Embryonic facial prominence (tissue), 1 donor: ENCODE results near the gene PNMA8C.
"Not testable (repeated sequence)": the region's sequence is repeated elsewhere in the genome, so short reads cannot be mapped to it uniquely, and the experiment has no call there.

ENCODE experiments used
- DNase-seq: peaks from one replicate; pipeline ENCODE4 v3.0.0-alpha.2; 2016; ENCODE audit errors: extremely low spot score

PNMA8C gene

DNA sequence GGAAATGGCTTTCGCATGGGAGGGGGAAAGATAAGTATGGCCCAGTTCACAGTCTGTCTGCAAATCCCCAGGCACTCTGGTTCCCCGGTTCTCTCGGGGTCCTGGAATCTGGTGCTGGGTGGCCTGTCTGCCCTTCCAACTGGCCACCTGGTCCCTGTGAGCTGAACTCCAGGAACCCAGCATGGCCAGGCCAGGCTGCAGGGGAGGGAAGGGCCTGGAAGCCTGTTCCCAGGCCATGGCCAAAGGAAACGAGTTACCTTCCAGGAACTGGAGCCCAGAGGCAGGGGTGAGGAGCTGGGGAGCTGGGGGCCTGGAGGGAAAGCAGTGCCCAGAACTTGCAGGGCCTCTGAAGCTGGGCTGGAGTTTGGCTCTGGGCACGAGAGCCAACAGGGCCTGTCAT lies 19.1 kb upstream of the PNMA8C start:
- no peak for DNase-seq

DNA sequence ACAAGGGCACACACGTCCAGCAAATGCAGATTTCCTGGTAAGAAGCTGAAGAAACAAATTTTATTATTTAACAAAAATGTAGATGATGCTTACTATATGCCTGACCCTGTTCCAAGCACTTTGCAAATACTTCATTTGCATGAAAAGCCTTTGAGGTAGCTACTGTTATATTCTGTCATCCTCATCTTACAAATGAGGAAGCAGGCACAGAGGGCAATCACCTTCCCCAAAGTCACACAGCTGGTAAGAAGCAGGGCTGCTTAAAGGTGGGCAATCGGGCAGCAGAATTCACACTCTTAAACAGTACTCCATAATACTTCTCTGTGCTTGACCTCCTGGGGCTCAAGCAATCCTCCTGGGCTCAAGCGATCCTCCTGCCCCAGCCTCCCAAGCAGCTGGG lies 18.3 kb upstream of the PNMA8C start:
- no peak for DNase-seq

DNA sequence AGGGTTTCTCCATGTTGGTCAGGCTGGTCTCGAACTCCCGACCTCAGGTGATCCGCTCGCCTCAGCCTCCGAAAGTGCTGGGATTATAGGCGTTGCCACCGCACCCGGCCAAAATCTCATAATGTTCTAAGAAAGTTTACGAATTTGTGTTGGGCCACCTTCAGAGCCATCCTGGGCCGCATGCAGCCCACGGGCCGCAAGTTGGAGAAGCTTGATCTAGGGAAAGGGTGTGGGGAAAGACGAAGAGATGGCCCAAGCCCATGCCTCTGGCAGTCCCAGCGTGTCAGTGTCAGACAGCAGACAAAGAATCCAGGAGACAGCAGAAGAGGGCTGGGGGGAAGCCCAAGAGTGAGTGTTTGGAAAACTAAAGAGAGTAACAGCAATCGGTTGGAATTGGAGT lies 17.3 kb upstream of the PNMA8C start:
- no peak for DNase-seq

DNA sequence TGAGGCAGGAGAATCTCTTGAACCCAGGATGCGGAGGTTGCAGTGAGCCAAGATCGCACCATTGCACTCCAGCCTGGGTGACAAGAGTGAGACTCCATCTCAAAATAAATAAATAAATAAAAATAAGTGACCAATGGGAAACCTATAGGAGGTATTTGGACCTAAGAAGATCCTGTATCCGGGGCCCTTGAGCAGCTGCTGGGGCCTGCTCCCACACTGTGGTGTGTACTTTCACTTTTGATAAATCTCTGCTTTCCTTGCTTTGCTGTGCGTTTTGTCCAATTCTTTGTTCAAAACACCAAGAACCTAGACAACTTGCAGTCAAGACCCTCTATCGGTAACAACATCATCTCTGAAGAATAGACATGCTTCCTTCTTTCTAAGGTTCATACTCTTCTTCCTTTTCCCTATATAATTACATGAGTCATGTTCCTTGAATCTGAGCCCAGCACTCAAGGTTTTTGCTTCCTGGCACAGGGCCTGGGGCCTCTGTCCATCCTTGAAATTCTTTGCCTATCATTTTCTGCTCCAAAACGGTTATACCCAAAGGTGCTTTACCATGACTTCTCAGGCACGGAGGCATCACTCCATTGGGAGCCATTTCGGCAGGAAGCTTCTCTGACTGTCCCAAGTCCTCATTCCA lies 14.2 kb upstream of the PNMA8C start:
- DNase-seq: no peak

DNA sequence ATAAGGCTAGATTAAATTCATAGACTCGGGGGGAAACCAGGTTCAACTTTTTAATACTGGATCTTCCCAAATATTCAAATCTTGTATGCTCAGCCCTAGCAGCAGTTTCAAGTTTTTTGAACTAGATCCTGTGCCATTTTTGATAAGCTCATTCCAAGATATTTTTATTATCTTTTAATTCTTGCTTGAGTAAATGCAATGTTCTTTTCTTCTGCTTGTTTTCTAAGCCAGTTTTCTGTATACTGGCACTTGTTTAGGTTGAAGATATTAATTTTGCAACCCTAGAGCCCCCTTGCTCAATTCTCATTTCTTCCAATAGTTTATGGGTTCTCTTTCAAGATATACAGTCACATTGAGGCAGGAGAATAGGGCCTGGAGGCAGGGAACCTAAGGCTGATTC lies 13.1 kb upstream of the PNMA8C start:
- no peak for DNase-seq

DNA sequence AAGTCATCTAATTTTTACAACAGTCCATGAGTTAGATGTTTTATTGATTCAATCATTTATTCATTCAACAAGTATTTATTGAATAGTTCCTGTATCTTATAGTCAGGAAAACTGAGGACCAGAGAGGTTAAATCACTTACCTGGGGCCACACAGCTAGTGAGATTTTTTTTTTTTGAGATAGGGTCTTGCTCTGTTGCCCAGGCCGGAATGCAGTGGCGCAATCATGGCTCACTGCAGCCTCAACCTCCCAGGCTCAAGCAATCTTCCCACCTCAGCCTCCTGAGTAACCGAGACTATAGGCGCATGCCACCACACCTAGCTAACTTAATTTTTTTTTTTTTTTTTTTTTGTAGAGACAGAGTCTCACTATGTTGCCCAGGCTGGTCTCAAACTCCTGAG lies 7.0 kb upstream of the PNMA8C start:
- DNase-seq: not testable (repeated sequence)

DNA sequence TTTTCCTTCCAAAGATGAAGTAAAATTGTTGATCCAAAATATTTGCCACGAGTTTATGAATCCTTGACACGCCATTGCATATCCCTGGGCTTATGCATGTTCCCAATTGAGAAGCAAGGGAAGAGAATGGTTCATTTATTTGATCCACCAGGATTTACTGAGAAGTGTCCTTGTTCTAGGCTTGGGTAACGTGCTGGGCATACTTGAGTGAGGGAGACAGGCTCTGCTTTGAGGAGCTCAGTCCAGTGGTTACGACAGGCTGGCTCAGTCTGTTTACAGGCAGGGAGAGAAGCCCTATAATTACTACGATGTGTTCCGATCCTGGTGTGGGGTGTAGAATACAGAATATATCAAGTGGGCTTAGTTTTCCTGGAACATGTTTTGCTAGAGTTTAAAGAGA lies 6.3 kb upstream of the PNMA8C start:
- no peak for DNase-seq

DNA sequence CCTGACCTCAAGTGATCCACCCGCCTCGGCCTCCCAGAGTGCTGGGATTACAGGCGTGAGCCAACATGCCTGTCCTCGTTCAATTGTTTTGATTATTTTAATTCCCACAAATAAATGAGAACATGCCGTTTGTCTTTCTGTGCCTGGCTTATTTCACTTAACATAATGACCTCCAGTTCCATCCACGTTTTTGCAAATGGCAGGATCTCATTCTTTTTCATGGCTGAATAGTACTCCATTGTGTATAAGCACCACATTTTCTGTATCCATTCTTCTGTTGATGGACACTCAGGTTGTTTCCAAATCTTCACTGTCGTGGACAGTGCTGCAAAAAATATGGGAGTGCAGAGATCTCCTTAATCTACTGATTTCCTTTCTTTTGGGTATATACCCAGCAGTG lies 4.7 kb upstream of the PNMA8C start:
- DNase-seq: not testable (repeated sequence)

DNA sequence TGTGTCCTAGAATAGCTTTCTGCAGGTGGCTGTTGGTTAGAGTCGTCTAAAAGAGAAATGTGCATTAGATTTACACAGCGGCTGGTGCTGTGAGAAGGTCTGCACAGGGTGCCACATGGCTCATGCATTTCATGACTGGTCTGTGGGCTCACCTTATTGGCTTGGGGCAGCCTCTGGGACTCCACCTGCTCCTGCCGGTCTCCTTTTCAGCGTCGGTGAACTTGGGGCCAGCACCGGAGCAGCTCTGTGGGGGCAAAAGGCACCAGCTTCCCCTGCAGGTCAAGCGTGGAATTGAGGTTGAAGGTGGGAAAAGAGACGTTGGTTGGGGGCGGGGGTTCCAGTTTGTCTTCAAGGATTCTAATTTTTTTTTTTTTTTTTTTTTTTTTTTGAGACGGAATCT lies 3.1 kb upstream of the PNMA8C start:
- DNase-seq: no peak

DNA sequence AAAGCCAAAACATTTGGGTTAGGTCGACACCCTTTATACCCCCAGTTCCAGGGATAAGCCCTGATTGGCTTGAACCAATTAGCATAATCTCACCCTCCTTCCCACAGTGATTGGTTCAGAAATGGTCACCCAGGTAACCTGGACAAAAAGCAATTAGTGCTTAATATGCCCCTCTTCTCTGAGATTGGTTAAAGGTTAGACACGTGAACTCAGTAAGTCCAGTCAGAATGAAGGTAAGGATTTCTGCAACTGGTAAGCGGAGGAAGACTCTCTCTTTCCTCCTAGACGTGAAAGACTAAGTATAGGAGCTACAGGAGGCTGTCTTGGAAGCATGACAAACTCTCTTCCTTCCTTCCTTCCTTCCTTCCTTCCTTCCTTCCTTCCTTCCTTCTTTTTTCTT lies 1.3 kb upstream of the PNMA8C start:
- DNase-seq: no peak

DNA sequence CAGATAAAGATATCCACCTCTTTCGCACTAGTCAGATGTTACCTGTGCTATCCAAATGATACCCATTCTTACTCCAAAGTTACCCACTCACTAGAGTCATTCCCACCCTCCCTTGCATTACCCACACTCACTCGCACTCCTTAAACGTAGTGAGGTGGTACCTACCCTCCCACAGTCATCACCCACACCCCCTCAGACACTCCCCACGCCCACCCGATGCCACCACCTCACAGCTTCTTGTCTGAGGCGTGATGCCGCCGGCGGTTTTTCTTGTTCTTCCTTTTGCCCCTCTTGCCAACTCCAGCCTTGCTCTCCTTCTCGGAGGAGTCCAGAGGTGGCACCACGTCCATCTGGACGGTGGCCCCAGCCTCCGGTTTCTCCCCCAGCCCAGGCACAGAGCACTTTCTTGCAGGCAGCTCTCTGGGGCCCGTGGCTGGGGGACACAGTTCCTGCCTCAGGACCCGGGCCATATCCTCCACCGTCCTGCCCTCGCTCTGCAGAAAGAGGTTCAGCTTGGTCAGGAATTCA lies 1.2 kb downstream of the PNMA8C start:
- DNase-seq: no peak

DNA sequence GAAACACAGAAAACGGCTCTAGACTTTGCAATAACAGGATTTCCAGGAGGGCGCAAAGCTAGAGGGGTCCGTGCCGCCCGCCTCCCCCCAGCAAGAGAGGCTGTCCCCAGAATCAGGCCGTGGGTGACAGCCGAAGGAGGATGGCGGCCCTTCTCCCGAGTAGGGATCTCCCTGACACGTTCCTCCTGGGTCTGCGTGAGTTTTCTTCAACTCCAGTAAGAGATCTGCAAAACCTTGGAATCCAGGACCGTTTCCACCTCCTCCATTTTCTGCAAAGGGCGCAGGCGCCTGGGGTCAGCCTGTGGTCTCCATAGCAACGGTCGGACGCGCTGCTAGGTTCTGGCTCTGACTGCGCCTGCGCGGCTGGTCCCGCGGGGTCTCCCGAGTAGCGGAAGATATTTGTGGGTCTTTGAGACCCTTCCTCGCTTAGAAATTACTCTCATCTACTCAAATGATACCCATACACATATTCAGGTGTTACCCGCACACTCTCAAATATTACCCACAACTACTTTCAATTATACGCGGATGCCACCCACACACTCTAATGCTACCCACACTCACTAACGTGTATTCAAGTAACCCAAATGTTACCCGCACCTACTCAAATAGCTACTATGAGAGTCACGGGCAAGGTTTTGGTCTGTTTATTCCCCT lies 2.1 kb downstream of the PNMA8C start:
- DNase-seq: peak; percentile 75

DNA sequence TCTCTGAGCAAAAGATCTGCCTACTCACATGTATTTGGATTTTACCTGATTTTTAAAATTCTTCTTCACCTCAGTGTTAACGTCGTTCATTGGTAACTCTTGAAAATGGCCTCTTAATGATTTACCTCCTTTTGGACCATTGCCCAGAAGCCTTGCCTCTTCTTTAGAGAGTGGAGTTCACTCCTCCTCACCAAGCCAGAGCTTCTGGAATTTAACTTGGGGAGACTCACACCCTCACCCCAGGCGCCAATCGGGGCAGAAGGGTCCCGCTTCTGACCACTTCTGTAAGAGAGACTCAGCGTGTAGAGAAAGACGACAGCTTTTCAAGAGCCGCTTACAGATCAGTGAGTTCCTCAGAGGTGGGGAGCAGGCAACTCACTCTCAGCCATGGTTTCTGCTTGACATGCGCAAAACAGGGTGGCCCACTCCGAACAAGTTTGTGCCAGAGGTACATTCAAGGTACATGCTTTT lies 2.7 kb downstream of the PNMA8C start:
- DNase-seq: no peak

DNA sequence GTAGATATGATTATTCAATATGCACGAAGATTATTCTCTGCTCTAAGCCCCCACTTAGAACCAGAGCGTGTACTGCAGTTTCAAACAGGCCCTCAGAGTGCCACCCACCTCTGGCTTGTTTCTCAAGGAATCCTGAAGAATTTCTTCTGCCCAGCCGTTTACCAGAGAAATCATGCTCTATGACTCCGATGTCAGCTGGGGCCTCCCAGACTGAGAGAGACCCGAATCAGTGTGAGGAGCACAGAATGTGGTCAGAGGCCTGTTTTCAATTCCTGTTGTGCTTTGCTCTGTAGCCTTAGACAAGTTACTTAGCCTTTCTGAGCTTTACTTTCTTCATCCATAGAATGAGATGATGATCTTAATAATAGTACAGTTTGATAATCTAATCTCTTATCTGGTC lies 5.5 kb downstream of the PNMA8C start:
- DNase-seq: no peak

DNA sequence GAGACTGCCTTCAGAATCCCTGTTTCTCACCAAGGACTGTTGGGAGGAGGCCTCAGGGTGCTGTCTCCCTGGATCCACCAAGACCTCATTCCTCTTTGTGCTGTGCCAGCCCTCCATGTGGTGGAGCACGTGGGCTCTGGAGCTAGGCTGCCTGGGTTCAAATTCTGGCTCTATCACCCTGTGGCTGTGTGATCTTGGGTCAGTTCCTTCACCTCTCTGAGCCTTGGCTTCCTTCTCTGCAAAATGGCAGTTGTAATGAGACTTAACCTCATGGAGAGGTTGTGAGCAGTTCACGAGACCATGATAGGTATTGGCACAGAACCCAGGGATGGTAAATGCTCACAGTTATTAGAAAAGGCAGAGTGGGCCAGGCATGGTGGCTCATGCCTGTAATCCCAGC lies 6.4 kb downstream of the PNMA8C start:
- DNase-seq: no peak

DNA sequence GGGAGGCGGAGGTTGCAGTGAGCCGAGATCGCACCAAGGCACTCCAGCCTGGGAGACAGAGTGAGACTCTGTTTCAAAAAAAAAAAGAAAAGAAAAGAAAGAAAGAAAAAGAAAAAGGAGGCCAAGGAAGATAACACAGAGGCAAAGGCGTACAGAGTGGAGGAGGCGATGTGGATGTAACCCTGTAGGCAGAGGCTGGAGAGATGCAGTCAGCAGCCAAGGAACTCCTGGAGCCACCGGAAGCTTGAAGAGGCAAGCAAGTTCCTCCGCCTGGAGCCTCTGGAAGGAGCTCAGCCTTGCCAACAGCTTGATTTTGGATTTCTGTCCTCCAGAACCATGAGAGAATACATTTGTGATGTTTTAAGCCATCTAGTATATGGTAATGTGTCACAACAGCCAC lies 8.7 kb downstream of the PNMA8C start:
- no peak for DNase-seq

DNA sequence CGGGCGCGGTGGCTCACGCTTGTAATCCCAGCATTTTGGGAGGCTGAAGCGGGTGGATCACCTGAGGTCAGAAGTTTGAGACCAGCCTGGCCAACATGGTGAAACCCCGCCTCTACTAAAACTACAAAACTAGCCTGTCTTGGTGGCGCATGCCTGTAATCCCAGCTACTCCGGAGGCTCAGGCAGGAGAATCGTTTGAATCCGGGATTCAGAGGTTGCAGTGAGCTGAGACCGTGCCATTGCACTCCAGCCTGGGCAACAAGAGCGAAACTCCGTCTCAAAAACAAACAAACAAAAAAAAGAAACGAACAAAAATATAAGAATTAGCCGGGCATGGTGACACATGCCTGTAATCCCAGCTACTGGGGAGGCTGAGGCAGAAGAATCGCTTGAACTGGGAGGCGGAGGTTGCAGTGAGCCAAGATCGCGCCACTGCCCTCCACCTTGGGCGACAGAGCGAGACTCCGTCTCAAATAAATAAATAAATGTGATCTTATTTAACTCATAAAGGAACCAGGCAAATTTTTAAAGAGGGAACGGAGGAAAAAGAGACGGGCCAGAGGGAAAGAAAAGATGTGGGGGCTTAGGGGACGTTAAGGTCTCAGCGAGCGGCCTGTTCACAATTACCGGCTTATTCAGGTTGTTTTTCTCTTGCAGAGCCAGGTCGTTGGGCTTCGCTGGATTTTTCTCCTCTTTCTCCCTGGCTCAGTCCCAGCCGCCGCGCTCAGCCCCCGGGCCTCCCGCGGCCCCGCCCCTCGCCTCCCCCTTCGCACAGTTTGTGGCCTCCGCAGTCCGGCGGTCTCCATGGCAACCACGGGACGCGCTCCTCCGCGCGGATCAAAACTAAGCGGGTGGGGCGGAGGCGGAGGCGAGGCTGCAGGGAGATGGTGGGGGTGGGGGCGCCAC lies 12.7 kb downstream of the PNMA8C start:
- peak; percentile 82 for DNase-seq

DNA sequence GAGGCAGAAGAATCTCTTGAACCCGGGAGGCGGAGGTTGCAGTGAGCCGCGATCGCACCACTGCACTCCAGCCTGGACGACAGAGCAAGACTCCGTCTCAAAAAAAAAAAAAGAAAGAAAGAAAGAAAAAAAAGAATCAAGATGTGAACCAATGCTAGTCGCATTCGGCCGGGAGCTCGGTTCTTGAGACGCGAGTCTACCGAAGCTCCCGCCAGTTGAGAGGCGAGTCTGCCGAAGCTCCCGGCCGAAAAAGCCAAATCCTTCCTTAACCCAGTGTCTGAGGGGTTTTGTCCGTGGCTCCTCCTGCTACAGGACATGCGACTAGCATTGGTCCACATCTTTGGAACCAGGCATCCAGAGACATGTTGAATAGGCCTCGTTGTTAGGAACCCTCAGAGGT lies 13.8 kb downstream of the PNMA8C start:
- DNase-seq: not testable (repeated sequence)

DNA sequence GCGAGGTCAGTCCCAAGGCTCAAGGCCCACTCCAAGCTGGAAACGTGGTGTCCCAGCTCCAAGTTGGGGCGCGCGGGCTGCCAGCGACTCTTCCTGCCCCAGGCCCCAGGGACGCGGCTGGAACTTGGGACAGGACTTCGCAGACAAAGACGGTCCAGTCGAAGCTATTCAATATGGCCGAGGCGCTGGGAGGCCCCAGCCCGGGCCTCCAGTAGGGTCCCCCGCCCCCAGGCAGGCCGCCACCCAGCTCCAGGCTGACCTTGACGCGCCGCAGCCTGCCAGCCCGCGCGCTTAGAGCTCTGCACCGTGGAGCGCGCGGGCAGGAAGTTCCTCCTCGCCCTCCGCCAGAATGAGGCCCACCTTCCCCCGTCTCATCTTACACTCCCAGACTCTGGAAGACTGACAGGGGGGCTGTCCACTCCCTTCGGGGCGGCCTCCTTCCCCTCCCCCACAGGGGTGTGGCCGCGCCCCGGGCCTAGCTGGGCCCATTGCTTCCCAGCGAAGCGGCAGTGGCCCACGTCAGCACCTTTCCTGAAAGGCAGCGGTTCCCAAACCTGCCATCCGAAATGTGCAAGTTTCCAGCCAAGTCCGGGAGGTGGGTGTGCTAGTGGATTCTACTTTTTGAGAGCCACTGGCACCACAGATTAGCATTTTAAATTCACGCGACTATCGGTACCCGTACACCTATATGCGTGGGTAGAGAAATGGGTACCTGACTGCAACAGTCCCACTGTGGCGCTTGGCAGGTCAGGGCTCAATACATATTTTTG lies 15.3 kb downstream of the PNMA8C start, which contains the start of gene CCDC8:
CCDC8 (minus strand) TSS at position 303 of the 770 bp plus-strand sequence. CDS start 754 bp downstream, outside the sequence.
- DNase-seq: peak; percentile 93

DNA sequence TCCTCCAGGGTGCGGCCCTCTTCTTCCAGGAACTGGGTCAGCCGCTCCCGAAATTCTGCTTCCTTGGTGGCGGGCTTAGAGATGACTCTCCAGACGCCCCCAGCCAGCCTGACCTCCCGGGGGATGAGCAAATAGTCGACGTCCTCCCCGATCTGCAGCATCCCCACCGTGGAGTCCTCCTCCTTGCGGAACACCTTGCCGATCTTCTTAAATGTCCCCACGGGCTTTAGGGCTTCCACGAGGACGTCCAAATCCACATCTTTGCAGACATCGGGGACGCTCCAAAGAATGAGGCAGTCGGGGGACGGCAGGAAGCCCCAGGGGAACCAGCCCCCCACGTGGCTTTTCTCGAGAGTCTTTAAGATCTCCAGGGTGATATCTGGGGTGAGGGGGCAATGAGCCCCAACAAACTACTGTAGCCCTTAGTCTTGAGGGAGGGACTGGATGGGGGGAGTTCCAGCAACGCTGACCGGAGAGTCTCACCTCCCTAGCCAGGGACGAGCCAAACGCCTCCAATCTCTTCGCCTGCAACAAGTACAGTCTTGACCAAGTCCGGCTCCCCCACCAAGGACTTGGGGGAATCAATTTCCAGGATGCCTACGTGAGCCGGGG lies 16.0 kb downstream of the PNMA8C start:
- no peak for DNase-seq
